ENCODE measurements around the gene MORN1.

- TF ChIP-seq CTCF (IDR thresholded peaks at IDR 0.05) (no peak), POLR2A (IDR thresholded peaks at IDR 0.05) (no peak)
Measured at GRCh38 chr1:2348346-2349325, 42.7 kb downstream of the MORN1 start.

All from testis (tissue), 2 donors.